HCT116 (cell line): ENCODE measurements around the gene ATPAF1. TPM values are rescaled to one million over a fixed set of nuclear protein-coding genes. Genes with fewer than 3 reads are reported as not detected.

Experiments
- ATAC-seq: fragments of 200-7000 bp; cut with Tn5 transposase; 2 replicates; pipeline ENCODE4 v1.9.1; 2020; ENCODE audit warnings: mild to moderate bottlenecking, moderate library complexity
- BruUV-seq: library from RNA; stranded (reverse); fragments of 400-500 nt; replicated peaks from 2 replicates; lab custom pipeline; 2021; lab: Mats Ljungman, UMichigan
- CTCF ChIA-PET: fragments of 300-600 bp; sonication (Branson Sonifier 250); formaldehyde crosslinking; loops from one replicate; lab custom pipeline; 2021; ENCODE audit warnings: antibody characterized with exemption; lab: Charles Lee
- POLR2A ChIA-PET: fragments of 300-600, 350-600 bp; sonication (Branson Sonifier 250); formaldehyde crosslinking; loops from one replicate; lab custom pipeline; 2021; ENCODE audit warnings: antibody characterized with exemption; lab: Charles Lee
- RAD21 ChIA-PET, 2 experiments: fragments of 300-600 bp; sonication (Branson Sonifier 250); formaldehyde crosslinking; loops; one replicate each; lab custom pipeline; 2023; ENCODE audit warnings: low total read pairs in 2 of 2; ENCODE audit not compliant: uncharacterized antibody in 2 of 2, unreplicated experiment in 2 of 2, low non-redundant PET in 1 of 2; lab: Charles Lee
- DNase-seq: peaks from one replicate; pipeline ENCODE4 v3.0.0-alpha.2; 2010; ENCODE audit warnings: low read depth, low spot score
- H2AFZ ChIP-seq: fragments of 200-600 bp; shearing (Covaris generic), sonication (generic); 2 replicates; pipeline ENCODE4 v1.6.1; 2017; ENCODE audit warnings: low read depth, mixed run types, mixed read lengths, antibody characterized with exemption, low read length; ENCODE audit not compliant: poor library complexity, severe bottlenecking
- H3K27ac ChIP-seq: 2 replicates; pipeline ENCODE4 v1.5.1; 2012; ENCODE audit warnings: low read depth, low read length
- H3K27me3 ChIP-seq: fragments of 200-600 bp; sonication (generic); 2 replicates; pipeline ENCODE4 v1.6.1; 2016; ENCODE audit warnings: mixed run types, low read length, mixed read lengths; ENCODE audit not compliant: insufficient read depth
- H3K36me3 ChIP-seq, 2 experiments: fragments of 200-500 bp in 1 of 2; fragments of 200-600 bp in 1 of 2; sonication (Bioruptor generic) in 1 of 2; sonication (generic) in 1 of 2; 2 replicates each; pipeline versions ENCODE4 v1.5.1 to v1.6.1; 2014 to 2016; ENCODE audit warnings: low read length in 2 of 2, inconsistent platforms in 1 of 2, mixed read lengths in 1 of 2, mixed run types in 1 of 2; ENCODE audit not compliant: insufficient read depth in 2 of 2, control insufficient read depth in 1 of 2
- H3K4me1 ChIP-seq, 2 experiments: fragments of 200-600 bp in 1 of 2; sonication (generic) in 1 of 2; 2 replicates each; pipeline versions ENCODE4 v1.5.1 to v1.6.1; 2012 to 2017; ENCODE audit warnings: low read length in 2 of 2, inconsistent platforms in 1 of 2, mild to moderate bottlenecking in 1 of 2, mixed read lengths in 1 of 2, mixed run types in 1 of 2, moderate library complexity in 1 of 2; ENCODE audit not compliant: insufficient read depth in 2 of 2, control insufficient read depth in 1 of 2
- H3K4me2 ChIP-seq: fragments of 200-600 bp; sonication (generic); 2 replicates; pipeline ENCODE4 v1.6.1; 2017; ENCODE audit warnings: mixed run types, low read length, mixed read lengths
- H3K4me3 ChIP-seq, 2 experiments: fragments of 200-600 bp in 1 of 2; sonication (generic) in 1 of 2; replicated peaks in 1 of 2; 2 replicates each; pipeline ENCODE4 v1.5.1; 2011 to 2016; ENCODE audit warnings: low read length in 2 of 2, control low read depth in 1 of 2, low read depth in 1 of 2, mild to moderate bottlenecking in 1 of 2, mixed read lengths in 1 of 2, mixed run types in 1 of 2
- H3K79me2 ChIP-seq: fragments of 200-600 bp; sonication (generic); 2 replicates; pipeline ENCODE4 v1.6.1; 2017; ENCODE audit warnings: mild to moderate bottlenecking, mixed run types, low read length, moderate library complexity, mixed read lengths; ENCODE audit not compliant: insufficient read depth
- H3K9ac ChIP-seq: fragments of 200-600 bp; sonication (generic); 2 replicates; pipeline ENCODE4 v1.6.1; 2016; ENCODE audit warnings: low read length, mixed read lengths
- H3K9me2 ChIP-seq: fragments of 200-600 bp; sonication (generic), shearing (Covaris generic); 2 replicates; pipeline ENCODE4 v1.6.1; 2017; ENCODE audit warnings: mixed run types, mild to moderate bottlenecking, moderate library complexity; ENCODE audit not compliant: insufficient read depth
- H3K9me3 ChIP-seq, 2 experiments: fragments of 200-500 bp in 1 of 2; fragments of 200-600 bp in 1 of 2; sonication (Bioruptor generic) in 1 of 2; sonication (generic) in 1 of 2; 2 replicates each; pipeline ENCODE4 v1.6.1; 2014 to 2017; ENCODE audit warnings: low read length in 2 of 2, mixed read lengths in 2 of 2, inconsistent platforms in 1 of 2, low read depth in 1 of 2, mild to moderate bottlenecking in 1 of 2, mixed run types in 1 of 2, moderate library complexity in 1 of 2; ENCODE audit not compliant: control insufficient read depth in 1 of 2, insufficient read depth in 1 of 2
- H4K20me1 ChIP-seq: fragments of 200-600 bp; sonication (generic), shearing (Covaris generic); 2 replicates; pipeline ENCODE4 v1.6.1; 2017; ENCODE audit warnings: mixed run types, mild to moderate bottlenecking, moderate library complexity; ENCODE audit not compliant: insufficient read depth
- ATF3 ChIP-seq: IDR thresholded peaks from 2 replicates; pipeline ENCODE4 v1.6.1; 2012
- CBX3 ChIP-seq: IDR thresholded peaks from 2 replicates; pipeline ENCODE4 v1.6.1; 2012; ENCODE audit warnings: low read depth
- EGR1 ChIP-seq: IDR thresholded peaks from 2 replicates; pipeline ENCODE4 v1.6.1; 2012; ENCODE audit warnings: low read depth
- ELF1 ChIP-seq: IDR thresholded peaks from 2 replicates; pipeline ENCODE4 v1.6.1; 2012; ENCODE audit warnings: low read depth, borderline replicate concordance
- EZH2 ChIP-seq: fragments of 200-600 bp; sonication (generic); IDR thresholded peaks from 2 replicates; pipeline ENCODE4 v1.6.1; 2017; ENCODE audit warnings: antibody characterized with exemption, mixed run types
- EZH2phosphoT487 ChIP-seq: fragments of 200-600 bp; IDR thresholded peaks from 2 replicates; pipeline ENCODE4 v1.6.1; 2018; ENCODE audit warnings: antibody characterized with exemption, borderline replicate concordance
- FOSL1 ChIP-seq: IDR thresholded peaks from 2 replicates; pipeline ENCODE4 v1.6.1; 2012; ENCODE audit warnings: low read depth
- JUND ChIP-seq: IDR thresholded peaks from 2 replicates; pipeline ENCODE4 v1.6.1; 2012
- POLR2A ChIP-seq: IDR thresholded peaks from 2 replicates; pipeline ENCODE4 v1.7.0; 2011; ENCODE audit warnings: borderline replicate concordance; ENCODE audit not compliant: insufficient read depth, insufficient read length; ENCODE audit errors: extremely low read depth
- POLR2AphosphoS5 ChIP-seq: IDR thresholded peaks from 2 replicates; pipeline ENCODE4 v1.6.1; 2011; ENCODE audit warnings: mild to moderate bottlenecking, low read depth, low read length, moderate library complexity
- RAD21 ChIP-seq: IDR thresholded peaks from 2 replicates; pipeline ENCODE4 v1.6.1; 2012; ENCODE audit warnings: low read depth, mild to moderate bottlenecking
- SIN3A ChIP-seq: IDR thresholded peaks from 2 replicates; pipeline ENCODE4 v1.6.1; 2012; ENCODE audit warnings: low read depth
- SRF ChIP-seq: IDR thresholded peaks from 2 replicates; pipeline ENCODE4 v1.6.1; 2012; ENCODE audit warnings: low read depth
- TCF7L2 ChIP-seq: IDR thresholded peaks from 2 replicates; pipeline ENCODE4 v1.7.0; 2011; ENCODE audit warnings: borderline replicate concordance, inconsistent platforms; ENCODE audit not compliant: insufficient read depth, insufficient read length; ENCODE audit errors: extremely low read depth
- YY1 ChIP-seq: IDR thresholded peaks from 2 replicates; pipeline ENCODE4 v1.6.1; 2011; ENCODE audit warnings: low read length, low read depth, moderate library complexity, mild to moderate bottlenecking; ENCODE audit not compliant: insufficient replicate concordance; ENCODE audit errors: extremely low read depth
- intact Hi-C: fragments of 100-400 bp; cut with micrococcal nuclease; formaldehyde crosslinking; loops from 2 replicates; pipeline ENCODE4 v1.10.0; 2022
- total RNA-seq: library from RNA; stranded (reverse); gene quantifications from one replicate; pipeline ENCODE4 v1.2.1, GENCODE V29; 2021; ENCODE audit not compliant: unreplicated experiment
- TF ChIP-seq, protein P1 (sequence below): IDR thresholded peaks from 2 replicates; pipeline ENCODE4 v1.6.1; 2012
- TF ChIP-seq, protein P2 (sequence below): IDR thresholded peaks from 2 replicates; pipeline ENCODE4 v1.6.1; 2012; ENCODE audit warnings: low read depth

The ATPAF1 gene
- total RNA-seq, 1 experiment from 2014 or later, result 35.5 TPM

DNA sequence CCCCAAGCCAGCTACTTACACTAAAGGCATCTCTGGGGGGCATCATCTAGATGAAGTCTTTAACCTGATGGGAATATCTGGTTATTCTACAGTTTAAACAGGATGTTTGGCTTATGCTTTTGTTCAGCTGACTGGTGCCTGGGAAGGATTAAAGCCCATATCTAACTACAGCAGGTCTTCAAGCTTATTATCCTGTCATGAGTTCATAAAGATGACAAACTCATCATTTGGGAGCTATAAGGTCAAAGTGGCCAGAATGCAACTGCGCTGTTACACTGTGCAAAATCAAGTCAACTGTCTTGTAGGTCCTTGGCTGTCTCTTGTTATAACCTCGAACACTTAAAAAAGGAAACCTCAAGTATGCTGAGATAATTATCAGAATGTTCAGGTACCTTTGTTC is 33.0 kb downstream of the ATPAF1 start:
- H3K36me3 ChIP-seq, result peaks cover 4 to 15% of the 10 kb centered on the region in 2 experiments; a peak in 2 of 4 replicates
- no peak overlapping the region for H3K4me2 ChIP-seq
- no peaks in the 10 kb centered on the region for H3K9me2 ChIP-seq
- ATAC-seq (no peak), DNase-seq (no peak)
- H4K20me1 ChIP-seq, result no peaks in the 10 kb centered on the region; the same call in 1 of the 2 replicates
- ChIA-PET CTCF (interaction anchor here (1.4 kb wide), 1 partner anchor 11 kb away, joined by 5 read pairs; no protein-coding TSS in a partner anchor), POLR2A (no interaction called here), RAD21 (no interaction called here)
- H3K27ac ChIP-seq, result no peak overlapping the region
- no peak overlapping the region for H2AFZ ChIP-seq
- H3K79me2 ChIP-seq, result no peaks in the 10 kb centered on the region
- no peak overlapping the region for H3K4me3 ChIP-seq
- H3K9ac ChIP-seq, result no peak overlapping the region
- BruUV-seq, result TSS peak; percentile 55
- TF ChIP-seq SRF (no peak), RAD21 (no peak), FOSL1 (no peak), SIN3A (no peak), POLR2A (no peak), ATF3 (no peak), TCF7L2 (no peak), YY1 (no peak), ELF1 (no peak), EGR1 (no peak), EZH2 (no peak), CBX3 (no peak), POLR2AphosphoS5 (no peak), JUND (no peak), EZH2phosphoT487 (no peak)
- TF ChIP-seq, protein P1, sequence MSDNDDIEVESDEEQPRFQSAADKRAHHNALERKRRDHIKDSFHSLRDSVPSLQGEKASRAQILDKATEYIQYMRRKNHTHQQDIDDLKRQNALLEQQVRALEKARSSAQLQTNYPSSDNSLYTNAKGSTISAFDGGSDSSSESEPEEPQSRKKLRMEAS, result no peak
- TF ChIP-seq, protein P2, sequence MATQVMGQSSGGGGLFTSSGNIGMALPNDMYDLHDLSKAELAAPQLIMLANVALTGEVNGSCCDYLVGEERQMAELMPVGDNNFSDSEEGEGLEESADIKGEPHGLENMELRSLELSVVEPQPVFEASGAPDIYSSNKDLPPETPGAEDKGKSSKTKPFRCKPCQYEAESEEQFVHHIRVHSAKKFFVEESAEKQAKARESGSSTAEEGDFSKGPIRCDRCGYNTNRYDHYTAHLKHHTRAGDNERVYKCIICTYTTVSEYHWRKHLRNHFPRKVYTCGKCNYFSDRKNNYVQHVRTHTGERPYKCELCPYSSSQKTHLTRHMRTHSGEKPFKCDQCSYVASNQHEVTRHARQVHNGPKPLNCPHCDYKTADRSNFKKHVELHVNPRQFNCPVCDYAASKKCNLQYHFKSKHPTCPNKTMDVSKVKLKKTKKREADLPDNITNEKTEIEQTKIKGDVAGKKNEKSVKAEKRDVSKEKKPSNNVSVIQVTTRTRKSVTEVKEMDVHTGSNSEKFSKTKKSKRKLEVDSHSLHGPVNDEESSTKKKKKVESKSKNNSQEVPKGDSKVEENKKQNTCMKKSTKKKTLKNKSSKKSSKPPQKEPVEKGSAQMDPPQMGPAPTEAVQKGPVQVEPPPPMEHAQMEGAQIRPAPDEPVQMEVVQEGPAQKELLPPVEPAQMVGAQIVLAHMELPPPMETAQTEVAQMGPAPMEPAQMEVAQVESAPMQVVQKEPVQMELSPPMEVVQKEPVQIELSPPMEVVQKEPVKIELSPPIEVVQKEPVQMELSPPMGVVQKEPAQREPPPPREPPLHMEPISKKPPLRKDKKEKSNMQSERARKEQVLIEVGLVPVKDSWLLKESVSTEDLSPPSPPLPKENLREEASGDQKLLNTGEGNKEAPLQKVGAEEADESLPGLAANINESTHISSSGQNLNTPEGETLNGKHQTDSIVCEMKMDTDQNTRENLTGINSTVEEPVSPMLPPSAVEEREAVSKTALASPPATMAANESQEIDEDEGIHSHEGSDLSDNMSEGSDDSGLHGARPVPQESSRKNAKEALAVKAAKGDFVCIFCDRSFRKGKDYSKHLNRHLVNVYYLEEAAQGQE, result no peak
- no peaks in the 10 kb centered on the region for H3K27me3 ChIP-seq
- no peaks in the 10 kb centered on the region for H3K4me1 ChIP-seq
- intact Hi-C loops, result no loop called here
- no peaks in the 10 kb centered on the region for H3K9me3 ChIP-seq
